Heart left ventricle (tissue), 16 donors: ENCODE data around the gene RAB32. TPM values are rescaled to one million over a fixed set of nuclear protein-coding genes. Genes with fewer than 3 reads are reported as not detected.

Experiments used
- ATAC-seq, 4 donors: fragments of 200-7000 bp; cut with Tn5 transposase; one replicate each; pipeline ENCODE4 v1.9.1; 2020 to 2022; ENCODE audit warnings: moderate library complexity in 4 of 4, mild to moderate bottlenecking in 3 of 4, moderate number of reproducible peaks in 1 of 4
- DNase-seq, 5 donors: peaks; one replicate each; pipeline ENCODE4 v3.0.0-alpha.2; 2020
- H3K27ac ChIP-seq, 12 donors: fragments of 200-600 bp; sonication (generic) in 4 of 12; one replicate each; pipeline versions ENCODE4 v1.5.0 to v1.8.0; 2016 to 2022; ENCODE audit warnings: mild to moderate bottlenecking in 2 of 12
- H3K27me3 ChIP-seq, 9 donors: fragments of 200-600 bp; sonication (generic) in 2 of 9; one replicate each; pipeline versions ENCODE4 v1.5.1 to v1.8.0; 2016 to 2022; ENCODE audit warnings: mild to moderate bottlenecking in 3 of 9
- H3K36me3 ChIP-seq, 9 donors: fragments of 200-600 bp; sonication (generic) in 2 of 9; one replicate each; pipeline versions ENCODE4 v1.5.0 to v1.8.0; 2018 to 2022; ENCODE audit warnings: mild to moderate bottlenecking in 2 of 9
- H3K4me1 ChIP-seq, 12 donors: fragments of 200-600 bp; sonication (generic) in 4 of 12; one replicate each; pipeline versions ENCODE4 v1.5.0 to v1.8.0; 2016 to 2022; ENCODE audit warnings: mild to moderate bottlenecking in 3 of 12
- H3K4me3 ChIP-seq, 12 donors: fragments of 200-600 bp; sonication (generic) in 4 of 12; one replicate each; pipeline versions ENCODE4 v1.5.0 to v1.8.0; 2017 to 2022; ENCODE audit warnings: mild to moderate bottlenecking in 9 of 12, moderate library complexity in 4 of 12
- H3K9me3 ChIP-seq, 12 donors: fragments of 200-600 bp; sonication (generic) in 4 of 12; one replicate each; pipeline versions ENCODE4 v1.5.0 to v1.8.0; 2016 to 2022; ENCODE audit warnings: mild to moderate bottlenecking in 1 of 12
- CTCF ChIP-seq, 12 donors: fragments of 200-600 bp; sonication (generic) in 4 of 12; IDR thresholded peaks; one replicate each; pipeline versions ENCODE4 v1.5.0 to v1.8.0; 2018 to 2022; ENCODE audit warnings: antibody characterized with exemption in 12 of 12, mild to moderate bottlenecking in 5 of 12
- POLR2A ChIP-seq, 2 donors: fragments of 450-650 bp; IDR thresholded peaks; one replicate each; pipeline ENCODE4 v1.6.1; 2017; ENCODE audit warnings: antibody characterized with exemption in 2 of 2, mild to moderate bottlenecking in 2 of 2, moderate library complexity in 2 of 2
- WGBS, 4 donors: extraction: QIAGEN DNeasy Blood & Tissue Kit in 2 of 4; methylation state at CpG; one replicate each; pipeline versions ENCODE4 v1.1.5 to v1.1.7; 2013 to 2018; 5-methylcytosine and 5-hydroxymethylcytosine counted together
- intact Hi-C, 10 donors: fragments of 100-400 bp; cut with DNase I; formaldehyde crosslinking; loops; one replicate each; pipeline versions ENCODE4 v1.11.1 to v1.14.2; 2022
- polyA plus RNA-seq, 2 donors: library from polyadenylated mRNA; stranded (reverse); fragments of 200-250 nt; gene quantifications; one replicate each; pipeline ENCODE4 v1.2.3, GENCODE V29; 2013
- total RNA-seq, 9 donors: library from RNA; depleted of rRNA in 2 of 9; stranded (reverse); fragments of >200 nt in 2 of 9; fragmentation: NEBNext Ultra II Directional in 3 of 9; extraction: Animal tissue kit (Norgen Biotek cat#: 25700) in 3 of 9; gene quantifications; one replicate each; pipeline versions ENCODE4 v1.1.0 to v1.2.4, GENCODE V29; 2016 to 2023
- donor health status: ischemic (EF 13 %, LVEDD 7.1; RV severe dilation, severe dysfunction).
- donor health status: healthy with polysubstance abuse.
- donor health status: DM: no; HTN: yes; CAD: no.
- donor health status: DM: no; HTN: no; CAD: no.
- donor health status: ischemic (EF 25% LVEDD 6.9; RV normal size, moderate dysfunction).
- donor health status: ischemic (EF 25% LVEDD 5.7; RV mildly dilated, moderate dysfunction).
- donor health status: healthy.
- donor health status: DM: yes; HTN: yes; CAD: no.
- donor health status: ischemic (EF 35%, LVEDD 5.7; RV mildly dilated, moderate dysfunction).
- donor health status: nonischemic (EF 11% LVEDD 7.7; RV severe dilation, severe dysfunction).
- donor health status: DM: yes; HTN: yes; CAD: no.
- donor health status: PGD.
- donor health status: ischemic (EF 29% LVEDD 5.4; RV normal size, mild dysfunction).
- donor health status: nonischemic (EF 23%, LVEDD 6.1; RV moderate dilation, normal function).

Gene RAB32
- total and polyA plus RNA-seq, 11 donors: 1.9 to 22.7 (median 7.7) TPM

GRCh38 chr6:146526192-146526591, 17.4 kb upstream of the RAB32 start:
- intact Hi-C loops: loop anchor here in 1 of 10 donors (5.0 kb wide), 1 partner anchor 484 kb away; no protein-coding TSS in a partner anchor
- Histone ChIP-seq H3K4me1 (no peaks in the 10 kb centered on the region), H3K36me3 (no peaks in the 10 kb centered on the region), H3K9me3 (peaks cover 0 to 11% (median 0%) of the 10 kb centered on the region in 12 donors), H3K27me3 (no peaks in the 10 kb centered on the region), H3K27ac (no peak overlapping the region), H3K4me3 (no peak overlapping the region)
- ATAC-seq: no peak
- TF ChIP-seq POLR2A (IDR thresholded peaks at IDR 0.05): no peak
- peak in 8 of 12 donors; percentile 19 to 38 (median 32) for TF ChIP-seq CTCF (IDR thresholded peaks at IDR 0.05)
- no peak for DNase-seq

GRCh38 chr6:146532702-146533101, 10.9 kb upstream of the RAB32 start:
- DNase-seq (no peak), ATAC-seq (no peak)
- WGBS, 4 donors: 95 to 99% (median 97%) methylated on average over 3 of the region's 3 CpGs
- Histone ChIP-seq H3K4me3 (no peak overlapping the region), H3K9me3 (no peaks in the 10 kb centered on the region), H3K27me3 (no peaks in the 10 kb centered on the region), H3K27ac (no peak overlapping the region), H3K36me3 (no peaks in the 10 kb centered on the region), H3K4me1 (no peaks in the 10 kb centered on the region)
- intact Hi-C loops: loop anchor here in 1 of 10 donors (10.0 kb wide), 1 partner anchor 268 kb away; no protein-coding TSS in a partner anchor
- TF ChIP-seq POLR2A (IDR thresholded peaks at IDR 0.05) (no peak), CTCF (IDR thresholded peaks at IDR 0.05) (no peak)

- H3K27me3 ChIP-seq: no peaks in the 10 kb centered on the region
- DNase-seq (no peak), ATAC-seq (no peak)
- no peaks in the 10 kb centered on the region for H3K36me3 ChIP-seq
- 60 to 67% (median 61%) methylated on average over 9 of the region's 9 CpGs for WGBS, 4 donors
- TF ChIP-seq POLR2A (IDR thresholded peaks at IDR 0.05): no peak
- peaks cover 0 to 34% (median 19%) of the 10 kb centered on the region in 12 donors for H3K4me1 ChIP-seq
- no peaks in the 10 kb centered on the region for H3K9me3 ChIP-seq
- intact Hi-C loops: loop anchor here in 9 of 10 donors (2.0 to 10.0 kb wide), 8 partner anchors 152 to 728 kb away; partner anchors contain the start of genes SHPRH (in 7 of the 9) and FBXO30 (in 1 of the 9)
- H3K27ac ChIP-seq: peak overlapping the region; percentile 86 to 98 (median 94)
- peak overlapping the region; percentile 44 to 88 (median 80) for H3K4me3 ChIP-seq
Measured at GRCh38 chr6:146542881-146543210, 787 bp upstream of the RAB32 start.

GRCh38 chr6:146543940-146544615, 445 bp downstream of the RAB32 start:
- H3K27me3 ChIP-seq: no peaks in the 10 kb centered on the region
- H3K4me1 ChIP-seq: peaks cover 0 to 44% (median 20%) of the 10 kb centered on the region in 12 donors
- no peaks in the 10 kb centered on the region for H3K9me3 ChIP-seq
- DNase-seq: peak in 4 of 5 donors; percentile 23 to 78 (median 33)
- peak overlapping the region; percentile 63 to 88 (median 80) for H3K4me3 ChIP-seq
- intact Hi-C loops: loop anchor here in 9 of 10 donors (2.0 to 10.0 kb wide), 8 partner anchors 151 to 729 kb away; partner anchors contain the start of genes SHPRH (in 7 of the 9) and FBXO30 (in 1 of the 9)
- peak in 3 of 4 donors; percentile 13 to 26 (median 14) for ATAC-seq
- TF ChIP-seq POLR2A (IDR thresholded peaks at IDR 0.05) (no peak), CTCF (IDR thresholded peaks at IDR 0.05) (no peak)
- peaks cover 0 to 3% (median 0%) of the 10 kb centered on the region in 9 donors for H3K36me3 ChIP-seq
- 2 to 6% (median 5%) methylated on average over 30 to 33 of the region's 33 CpGs for WGBS, 4 donors
- H3K27ac ChIP-seq: peak overlapping the region; percentile 86 to 98 (median 94)
